OCI-LY1 (cell line): ENCODE results near the gene VMA21.

Source experiments
- CTCF ChIP-seq: fragments of 200-600 bp; sonication (generic), shearing (Covaris generic); IDR thresholded peaks from 2 replicates; pipeline ENCODE4 v1.5.1; 2017; ENCODE audit warnings: mild to moderate bottlenecking, antibody characterized with exemption, low read length, moderate library complexity, mixed read lengths
- EZH2 ChIP-seq: fragments of 200-600 bp; sonication (generic), shearing (Covaris generic); IDR thresholded peaks from 2 replicates; pipeline ENCODE4 v1.8.0; 2017; ENCODE audit warnings: borderline replicate concordance, mixed run types, mild to moderate bottlenecking, antibody characterized with exemption, low read length, moderate library complexity, mixed read lengths

- TF ChIP-seq CTCF = no peak
- TF ChIP-seq EZH2 = no peak
Observed at GRCh38 chrX:151398346-151398745, 1.3 kb downstream of the VMA21 start.
